HG03045 (cell line): ENCODE results near the gene SCAF11.

ENCODE experiments used
- ATAC-seq: cut with Tn5 transposase; IDR thresholded peaks from one replicate; pipeline ENCODE4 v1.9.1; 2021; ENCODE audit warnings: mild to moderate bottlenecking, moderate library complexity; ENCODE audit not compliant: unreplicated experiment

Gene SCAF11

GRCh38 chr12:45915405-45915804 is 75.0 kb downstream of the SCAF11 start:
- no peak for ATAC-seq

DNA sequence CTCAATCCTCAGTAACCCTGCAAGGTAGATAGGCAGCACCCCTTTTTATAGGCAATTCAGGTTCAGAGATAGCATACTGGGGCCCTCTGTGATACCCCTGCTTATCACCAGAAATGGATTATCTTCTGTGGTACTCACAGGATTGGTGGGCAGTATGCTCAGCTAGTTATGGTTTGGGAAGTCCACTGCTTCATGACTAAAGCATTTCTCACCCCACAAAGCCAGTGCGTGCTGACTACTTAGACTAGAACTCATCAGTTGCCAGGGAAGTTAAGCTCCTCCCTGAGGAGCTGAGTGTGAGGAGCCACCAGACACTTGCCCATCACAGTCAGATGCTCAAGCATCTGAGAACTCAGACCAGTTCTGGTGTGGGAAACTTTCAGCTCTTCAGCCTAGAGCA is 76.3 kb downstream of the SCAF11 start:
- no peak for ATAC-seq

- ATAC-seq = no peak
Observed at GRCh38 chr12:45913631-45914030, 76.7 kb downstream of the SCAF11 start.

- no peak for ATAC-seq
Observed at GRCh38 chr12:45912774-45913173, 77.6 kb downstream of the SCAF11 start.

DNA sequence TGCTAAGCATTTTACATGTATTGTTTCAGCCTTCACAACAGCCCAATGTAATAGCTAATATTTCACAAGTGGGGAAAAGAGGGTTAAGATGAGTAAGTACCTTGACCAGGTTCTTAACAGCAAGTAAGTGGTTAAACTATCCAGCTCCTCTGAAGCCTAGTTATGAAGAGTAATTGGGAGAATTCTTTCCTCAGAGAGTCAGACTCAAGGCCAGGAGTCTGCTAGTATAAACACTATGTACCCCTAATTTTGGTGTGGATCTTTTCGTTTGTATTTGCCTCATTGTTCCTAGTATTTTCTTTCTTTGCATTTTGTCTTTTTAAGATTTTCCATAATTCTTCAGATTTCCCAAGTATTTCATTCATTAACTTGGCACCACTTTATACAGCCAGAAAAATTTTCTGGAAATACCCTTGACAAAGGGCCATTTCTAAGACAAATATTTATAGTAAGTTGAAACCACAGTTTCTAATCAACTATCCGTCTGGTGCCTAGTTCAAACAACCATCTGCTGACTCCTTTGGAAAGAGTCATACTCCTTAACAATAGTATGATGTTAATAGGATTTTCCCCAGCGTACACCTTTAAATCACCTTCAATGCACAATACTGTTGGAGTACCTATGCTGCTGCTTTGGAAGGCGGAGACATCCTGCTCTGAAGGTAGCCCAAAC is 81.2 kb downstream of the SCAF11 start:
- ATAC-seq = no peak

DNA sequence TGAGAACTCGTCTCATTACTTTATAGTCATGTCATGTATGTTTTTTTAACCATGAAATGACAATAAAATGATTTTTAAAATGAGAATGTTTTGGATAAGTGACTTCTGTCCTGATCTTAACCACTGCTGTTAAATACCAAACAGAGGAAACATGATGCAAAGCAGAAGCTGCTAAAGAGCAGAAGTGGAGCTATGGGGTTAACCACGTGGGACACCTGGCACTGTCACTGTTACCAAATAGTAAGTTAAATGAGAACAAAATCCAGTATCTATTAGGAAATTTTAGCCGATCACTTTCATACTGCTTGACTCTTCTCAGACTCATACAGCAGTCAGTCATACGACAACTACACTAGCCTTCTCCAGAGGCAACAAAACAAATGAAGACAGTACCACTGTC is 82.4 kb downstream of the SCAF11 start:
- ATAC-seq = peak; percentile 65

- no peak for ATAC-seq
Observed at GRCh38 chr12:45898094-45898493, 92.3 kb downstream of the SCAF11 start.

GRCh38 chr12:45895961-45896360 is 94.4 kb downstream of the SCAF11 start:
- ATAC-seq = no peak

GRCh38 chr12:45893240-45893639 is 97.1 kb downstream of the SCAF11 start:
- ATAC-seq = no peak

DNA sequence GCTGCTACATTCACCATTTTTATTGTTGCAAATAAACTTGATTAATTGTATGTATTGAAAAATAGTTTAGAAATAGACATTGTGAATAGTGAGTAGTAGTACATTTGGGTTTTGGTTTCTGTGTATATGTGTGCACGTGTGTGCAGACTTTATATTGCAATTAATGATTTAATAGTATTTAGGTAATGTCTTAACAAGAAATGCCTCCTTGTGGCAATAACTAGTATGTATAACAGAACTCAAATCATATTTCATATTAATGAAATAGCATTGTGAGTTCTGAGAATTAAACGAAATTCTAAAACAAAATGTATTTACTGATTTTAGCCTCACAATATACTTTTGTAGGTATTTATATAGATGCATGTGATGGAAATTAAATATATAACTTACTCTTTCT is 100.1 kb downstream of the SCAF11 start:
- no peak for ATAC-seq

GRCh38 chr12:45887544-45887943 is 102.8 kb downstream of the SCAF11 start:
- ATAC-seq = no peak

DNA sequence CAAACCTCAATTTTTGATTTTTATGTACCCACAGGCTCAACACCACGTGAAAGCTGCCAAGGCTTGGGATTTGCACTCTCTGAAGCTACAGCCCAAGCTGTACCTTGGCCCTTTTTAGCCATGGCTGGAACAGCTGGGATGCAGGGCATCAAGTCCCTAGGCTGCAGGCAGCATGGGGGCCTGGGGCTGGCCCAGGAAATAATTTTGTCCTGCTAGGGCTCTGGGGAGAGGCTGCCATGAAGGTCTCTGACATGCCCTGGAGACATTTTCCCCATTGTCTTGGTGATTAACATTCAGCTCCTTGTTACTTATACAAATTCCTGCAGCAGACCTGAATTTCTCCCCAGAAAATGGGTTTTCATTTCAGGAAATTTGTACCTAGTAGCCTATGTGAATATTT is 103.7 kb downstream of the SCAF11 start:
- ATAC-seq = no peak

- no peak for ATAC-seq
Observed at GRCh38 chr12:45883187-45883586, 107.2 kb downstream of the SCAF11 start.

DNA sequence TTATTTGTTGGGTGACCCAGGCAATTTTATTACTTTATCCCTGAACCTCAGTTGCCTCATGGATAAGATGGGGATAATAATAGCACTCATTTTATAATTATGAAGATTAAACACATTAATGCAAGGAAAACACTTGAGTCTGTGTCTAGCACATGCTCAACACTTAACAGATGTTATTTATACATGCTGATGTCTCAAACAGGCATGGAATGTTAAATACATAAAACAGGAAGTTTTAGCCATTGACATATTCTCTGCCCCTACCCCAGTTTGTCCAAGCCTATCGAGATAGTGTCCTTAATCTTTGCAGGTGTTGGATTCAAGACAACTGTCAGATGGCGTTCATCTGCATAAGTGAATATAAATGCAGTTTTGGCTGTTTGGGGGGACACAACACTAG is 109.8 kb downstream of the SCAF11 start:
- ATAC-seq = no peak

- no peak for ATAC-seq
Observed at GRCh38 chr12:45879363-45879895, 110.9 kb downstream of the SCAF11 start.

DNA sequence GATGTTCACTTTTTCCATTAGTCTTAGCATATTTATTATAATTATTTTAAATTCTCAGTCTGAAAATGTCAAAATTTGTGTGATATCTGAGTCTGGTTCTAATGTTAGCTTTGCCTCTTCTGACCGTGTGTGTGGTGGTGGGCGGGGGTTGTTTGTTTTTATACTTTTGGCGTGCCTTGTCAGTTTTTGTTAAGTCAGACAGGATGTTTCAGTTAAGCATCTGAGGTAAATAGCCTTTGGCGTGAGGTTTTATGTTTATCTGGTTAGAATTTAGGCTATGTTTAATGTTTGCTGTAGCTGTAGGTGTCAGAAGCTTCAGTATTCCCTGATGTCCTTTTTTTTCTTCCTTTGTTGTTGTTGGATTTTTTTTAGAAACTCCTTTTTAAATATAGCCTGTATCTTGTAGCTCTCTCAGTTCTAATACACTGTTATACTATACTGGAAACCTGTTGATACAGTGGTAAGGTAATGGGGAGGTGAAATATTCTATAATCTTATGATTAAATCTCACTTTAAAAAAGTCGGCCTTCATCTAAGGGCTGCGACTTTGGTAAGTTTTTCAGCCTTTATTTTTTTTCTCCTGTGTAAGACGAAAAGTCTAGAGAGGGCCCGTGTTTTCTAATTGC is 111.6 kb downstream of the SCAF11 start:
- ATAC-seq = no peak

DNA sequence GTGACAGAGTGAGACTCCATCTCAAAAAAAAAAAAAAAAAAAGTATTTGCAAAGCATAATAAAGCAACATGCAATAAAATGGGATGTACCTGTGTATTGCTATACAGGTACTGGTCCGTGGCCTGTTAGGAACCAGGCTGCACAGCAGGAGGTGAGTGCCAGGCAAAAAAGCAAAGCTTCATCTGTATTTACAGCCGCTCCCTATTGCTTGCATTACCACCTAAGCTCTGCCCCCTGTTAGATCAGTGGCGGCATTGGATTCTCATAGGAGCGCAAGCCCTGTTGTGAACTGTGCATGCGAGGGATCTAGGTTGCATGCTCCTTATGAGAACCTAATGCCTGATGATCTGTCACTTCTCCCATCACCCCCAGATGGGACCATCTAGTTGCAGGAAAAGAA is 113.3 kb downstream of the SCAF11 start:
- ATAC-seq = no peak

GRCh38 chr12:45872446-45872845 is 117.9 kb downstream of the SCAF11 start:
- no peak for ATAC-seq
